Measurements from ENCODE around the gene ACBD6. TPM values are rescaled to one million over a fixed set of nuclear protein-coding genes. Genes with fewer than 3 reads are reported as not detected.

ACBD6 gene
- total and polyA plus RNA-seq, 7 donors: 12.6 to 20.4 (median 17.3) TPM

DNA sequence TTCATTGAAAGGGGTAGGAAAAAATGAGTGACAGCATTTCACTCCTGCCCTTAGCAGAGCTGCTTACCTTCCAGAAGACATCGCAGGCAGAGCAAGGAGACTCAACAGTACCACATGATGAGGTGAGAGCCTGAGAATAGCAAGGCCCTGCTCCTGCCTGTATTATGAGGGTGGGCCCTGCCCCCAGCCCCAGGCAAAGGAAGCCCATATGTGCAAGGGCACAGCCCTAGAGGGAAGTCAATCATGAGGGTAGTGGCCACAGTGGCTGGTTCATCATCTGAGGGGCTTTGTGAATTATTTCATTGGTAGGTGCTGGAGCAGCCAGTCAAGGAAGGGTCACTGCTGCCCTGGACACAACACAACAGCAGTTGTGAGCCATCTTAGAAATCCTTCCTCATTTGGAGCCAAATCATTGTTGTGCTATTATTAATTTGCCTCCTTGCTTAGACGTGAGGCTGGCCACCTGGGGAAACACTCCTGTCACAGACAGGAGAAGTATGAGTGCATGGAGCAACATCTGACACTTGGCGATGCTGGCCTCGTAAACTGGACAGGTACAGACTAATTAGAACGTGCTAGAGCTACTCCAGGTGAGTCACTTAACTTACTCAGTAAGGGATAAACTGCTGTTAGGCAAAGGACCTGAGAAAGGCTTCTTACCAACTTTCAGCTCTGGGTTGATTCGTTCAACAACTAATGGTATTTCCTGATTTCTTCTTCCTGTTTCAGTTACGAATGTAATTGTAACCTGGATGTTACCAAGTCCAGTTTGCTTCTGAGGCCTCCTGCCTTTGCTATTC is 22.7 kb upstream of the ACBD6 start:
- 71 to 74% (median 73%) methylated on average over 7 of the region's 7 CpGs for WGBS, 3 donors

DNA sequence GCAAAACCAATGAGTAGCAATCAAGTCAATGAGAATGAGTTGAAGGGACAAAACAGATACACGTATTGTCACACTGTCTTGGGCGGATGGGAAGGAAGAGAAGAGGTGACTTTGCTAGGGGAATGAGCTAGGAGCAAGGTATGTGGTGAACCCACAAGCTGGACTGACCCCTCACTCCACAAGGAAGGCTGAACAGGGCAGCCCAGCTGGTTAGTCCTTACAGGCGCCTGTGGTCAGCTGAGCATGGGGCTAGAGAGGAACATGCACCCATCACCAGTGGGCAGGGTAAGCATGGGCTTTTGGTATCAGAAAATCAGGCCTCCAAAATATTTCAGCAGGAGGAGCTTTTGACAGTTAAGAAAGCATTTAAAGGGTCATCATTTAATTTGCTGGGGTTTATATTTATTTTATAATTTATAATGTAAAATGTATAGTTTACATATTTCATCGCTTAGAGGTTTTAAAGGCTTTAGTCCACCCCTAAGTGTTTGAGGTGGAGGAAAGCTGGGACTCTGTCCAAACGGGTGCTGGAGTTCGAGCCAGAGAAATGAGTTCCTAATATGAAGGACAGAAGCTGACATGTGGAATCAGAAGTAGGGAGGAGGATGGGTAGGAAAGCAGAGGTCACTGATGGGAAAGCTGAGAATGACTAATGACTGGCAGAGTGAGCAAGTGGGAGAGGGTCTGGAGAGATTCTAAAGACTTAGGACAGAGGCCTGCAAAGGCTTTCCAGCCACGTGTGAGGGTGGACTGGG is 22.0 kb upstream of the ACBD6 start:
- H3K36me3 ChIP-seq (ENCODE audit: insufficient read depth in 1 of 2, low read depth in 1 of 2): no peaks in the 10 kb centered on the region
- no peak for DNase-seq
- ATAC-seq: peak in 1 of 4 donors; percentile 25
- no peaks in the 10 kb centered on the region for H3K27me3 ChIP-seq (ENCODE audit: insufficient read depth in 3 of 3, low read length in 2 of 3)
- intact Hi-C loops (cut with DNase I): loop anchor here (5.0 kb wide), 2 partner anchors 108 to 328 kb away; partner anchors contain the start of gene XPR1 (in 1 of the 2)
- TF ChIP-seq, protein P1, sequence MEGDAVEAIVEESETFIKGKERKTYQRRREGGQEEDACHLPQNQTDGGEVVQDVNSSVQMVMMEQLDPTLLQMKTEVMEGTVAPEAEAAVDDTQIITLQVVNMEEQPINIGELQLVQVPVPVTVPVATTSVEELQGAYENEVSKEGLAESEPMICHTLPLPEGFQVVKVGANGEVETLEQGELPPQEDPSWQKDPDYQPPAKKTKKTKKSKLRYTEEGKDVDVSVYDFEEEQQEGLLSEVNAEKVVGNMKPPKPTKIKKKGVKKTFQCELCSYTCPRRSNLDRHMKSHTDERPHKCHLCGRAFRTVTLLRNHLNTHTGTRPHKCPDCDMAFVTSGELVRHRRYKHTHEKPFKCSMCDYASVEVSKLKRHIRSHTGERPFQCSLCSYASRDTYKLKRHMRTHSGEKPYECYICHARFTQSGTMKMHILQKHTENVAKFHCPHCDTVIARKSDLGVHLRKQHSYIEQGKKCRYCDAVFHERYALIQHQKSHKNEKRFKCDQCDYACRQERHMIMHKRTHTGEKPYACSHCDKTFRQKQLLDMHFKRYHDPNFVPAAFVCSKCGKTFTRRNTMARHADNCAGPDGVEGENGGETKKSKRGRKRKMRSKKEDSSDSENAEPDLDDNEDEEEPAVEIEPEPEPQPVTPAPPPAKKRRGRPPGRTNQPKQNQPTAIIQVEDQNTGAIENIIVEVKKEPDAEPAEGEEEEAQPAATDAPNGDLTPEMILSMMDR (IDR thresholded peaks at IDR 0.05): no peak
- no peak overlapping the region for H3K4me3 ChIP-seq
- H3K9me3 ChIP-seq: no peaks in the 10 kb centered on the region
- peaks cover 21% of the 10 kb centered on the region for H3K4me1 ChIP-seq
- 63 to 73% (median 72%) methylated on average over 7 of the region's 7 CpGs for WGBS, 3 donors
- H3K27ac ChIP-seq: no peak overlapping the region

More for the DNA sequence above, 22.7 kb upstream of the ACBD6 start:
- Histone ChIP-seq H3K36me3 (ENCODE audit: insufficient read depth in 1 of 2, low read depth in 1 of 2) (no peaks in the 10 kb centered on the region), H3K4me3 (no peak overlapping the region), H3K4me1 (peaks cover 21% of the 10 kb centered on the region), H3K9me3 (no peaks in the 10 kb centered on the region), H3K27ac (no peak overlapping the region), H3K27me3 (ENCODE audit: insufficient read depth in 3 of 3, low read length in 2 of 3) (no peaks in the 10 kb centered on the region)
- intact Hi-C loops (cut with DNase I): loop anchor here (5.0 kb wide), 2 partner anchors 107 to 327 kb away; partner anchors contain the start of gene XPR1 (in 1 of the 2)
- DNase-seq: no peak
- TF ChIP-seq, protein P1 (IDR thresholded peaks at IDR 0.05): no peak
- no peak for ATAC-seq

DNA sequence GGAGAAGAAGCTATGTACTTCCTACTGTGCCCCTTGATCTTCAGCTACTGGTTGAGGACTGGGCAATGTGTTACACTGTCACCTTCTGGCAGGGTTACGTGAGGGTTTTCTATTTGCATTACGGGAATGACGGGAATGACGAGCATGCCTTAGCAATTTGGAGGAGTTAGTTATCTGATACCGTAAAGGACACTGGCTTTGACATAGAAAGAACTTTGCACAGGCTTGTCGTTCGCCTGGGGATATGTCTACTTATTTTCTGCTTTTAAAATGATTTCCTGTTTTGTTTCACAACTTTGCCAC is 19.8 kb upstream of the ACBD6 start:
- 22 to 37% (median 25%) methylated on average over 7 of the region's 7 CpGs for WGBS, 3 donors
- ATAC-seq (peak; percentile 58 to 85 (median 78)), DNase-seq (no peak)
- peaks cover 18% of the 10 kb centered on the region for H3K4me1 ChIP-seq
- H3K9me3 ChIP-seq: no peaks in the 10 kb centered on the region
- peak overlapping the region; percentile 53 for H3K27ac ChIP-seq
- H3K27me3 ChIP-seq (ENCODE audit: insufficient read depth in 3 of 3, low read length in 2 of 3): no peaks in the 10 kb centered on the region
- H3K4me3 ChIP-seq: no peak overlapping the region
- intact Hi-C loops (cut with DNase I): loop anchor here (5.0 kb wide), 2 partner anchors 110 to 330 kb away; partner anchors contain the start of gene XPR1 (in 1 of the 2)
- H3K36me3 ChIP-seq (ENCODE audit: insufficient read depth in 1 of 2, low read depth in 1 of 2): no peaks in the 10 kb centered on the region
- TF ChIP-seq, protein P1 (IDR thresholded peaks at IDR 0.05): no peak

DNA sequence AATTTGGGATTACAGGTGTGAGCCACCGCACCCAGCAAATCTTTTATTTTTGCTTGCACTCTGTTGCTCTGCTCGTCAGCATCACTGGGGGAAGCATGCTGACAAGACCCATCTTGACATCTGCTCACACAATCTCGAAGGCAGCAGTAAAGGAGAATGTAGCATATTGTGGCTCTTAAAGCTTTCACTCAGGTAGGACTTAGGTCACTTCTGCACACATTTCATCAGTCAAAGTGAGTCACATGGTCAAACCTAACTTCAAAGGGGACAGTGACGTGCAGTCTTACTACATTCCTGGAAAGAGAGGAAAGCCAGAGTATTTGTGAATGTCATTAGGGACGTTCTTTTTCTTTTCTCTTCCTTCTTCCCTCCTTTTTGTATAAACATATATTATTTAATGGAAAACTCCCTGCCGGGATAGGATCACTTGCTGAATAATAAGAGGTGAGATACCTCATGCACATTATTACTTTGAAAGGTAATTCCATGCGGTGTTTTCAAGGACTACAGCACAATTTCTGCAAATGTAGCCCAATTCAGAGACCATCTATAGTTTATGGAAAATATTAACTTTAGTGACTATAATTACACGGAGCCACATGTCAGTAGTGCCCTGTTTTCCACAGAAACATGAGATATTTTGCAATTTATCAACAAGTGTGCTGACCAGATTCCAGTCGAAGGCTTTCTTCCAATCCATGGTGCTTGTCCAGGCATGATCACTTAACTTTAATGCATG is 19.3 kb upstream of the ACBD6 start:
- intact Hi-C loops (cut with DNase I): loop anchor here (5.0 kb wide), 2 partner anchors 111 to 331 kb away; partner anchors contain the start of gene XPR1 (in 1 of the 2)
- 56 to 65% (median 62%) methylated on average over 9 of the region's 9 CpGs for WGBS, 3 donors
- ATAC-seq: peak in 2 of 4 donors; percentile 26 to 40

More for the DNA sequence above, 19.3 kb upstream of the ACBD6 start:
- H3K9me3 ChIP-seq: no peaks in the 10 kb centered on the region
- peaks cover 16% of the 10 kb centered on the region for H3K4me1 ChIP-seq
- H3K36me3 ChIP-seq (ENCODE audit: insufficient read depth in 1 of 2, low read depth in 1 of 2): no peaks in the 10 kb centered on the region
- no peaks in the 10 kb centered on the region for H3K27me3 ChIP-seq (ENCODE audit: insufficient read depth in 3 of 3, low read length in 2 of 3)
- H3K4me3 ChIP-seq: no peak overlapping the region
- no peak overlapping the region for H3K27ac ChIP-seq
- no peak for DNase-seq
- TF ChIP-seq, protein P1 (IDR thresholded peaks at IDR 0.05): no peak
